Endothelial cell (in vitro differentiated cells): ENCODE results near the gene SGO2. TPM values are rescaled to one million over a fixed set of nuclear protein-coding genes. Genes with fewer than 3 reads are reported as not detected.

Experiments
- DNase-seq: peaks from one replicate; pipeline ENCODE4 v3.0.0; 2021; ENCODE audit warnings: low spot score
- H3K27ac Mint-ChIP-seq: one replicate; pipeline ENCODE4 v1.8.0; 2021; ENCODE audit warnings: mixed read lengths, inconsistent platforms; ENCODE audit not compliant: unreplicated experiment
- H3K27me3 Mint-ChIP-seq: one replicate; pipeline ENCODE4 v1.8.0; 2021; ENCODE audit warnings: mild to moderate bottlenecking, moderate library complexity, mixed read lengths, inconsistent platforms; ENCODE audit not compliant: unreplicated experiment
- H3K36me3 Mint-ChIP-seq: one replicate; pipeline ENCODE4 v1.8.0; 2021; ENCODE audit warnings: mild to moderate bottlenecking, low read depth, mixed read lengths, inconsistent platforms; ENCODE audit not compliant: unreplicated experiment
- H3K4me1 Mint-ChIP-seq: one replicate; pipeline ENCODE4 v1.8.0; 2021; ENCODE audit warnings: mild to moderate bottlenecking, mixed read lengths, inconsistent platforms; ENCODE audit not compliant: unreplicated experiment
- H3K4me3 Mint-ChIP-seq: one replicate; pipeline ENCODE4 v1.8.0; 2021; ENCODE audit warnings: mild to moderate bottlenecking, mixed read lengths, inconsistent platforms; ENCODE audit not compliant: unreplicated experiment
- H3K9me3 Mint-ChIP-seq: one replicate; pipeline ENCODE4 v1.8.0; 2021; ENCODE audit warnings: mixed read lengths, inconsistent platforms; ENCODE audit not compliant: unreplicated experiment
- CTCF ChIP-seq: fragments of 200-600 bp; sonication (generic); IDR thresholded peaks from one replicate; pipeline ENCODE4 v1.5.0; 2021; ENCODE audit warnings: antibody characterized with exemption; ENCODE audit not compliant: unreplicated experiment
- total RNA-seq: library from RNA; stranded (reverse); fragmentation: NEBNext Ultra II Directional; extraction: Animal tissue kit (Norgen Biotek cat#: 25700); gene quantifications from one replicate; pipeline ENCODE4 v1.2.1, GENCODE V29; 2021; ENCODE audit not compliant: unreplicated experiment

The SGO2 gene
- total RNA-seq, 1 donor from 2014 or later, result 10.5 TPM

GRCh38 chr2:200595913-200596312, 69.9 kb downstream of the SGO2 start:
- Mint-ChIP-seq H3K4me3 (no peak overlapping the region), H3K27me3 (peaks cover 3% of the 10 kb centered on the region), H3K4me1 (no peaks in the 10 kb centered on the region), H3K36me3 (no peaks in the 10 kb centered on the region), H3K9me3 (no peaks in the 10 kb centered on the region), H3K27ac (no peak overlapping the region)
- DNase-seq, result no peak
- TF ChIP-seq CTCF, result no peak

DNA sequence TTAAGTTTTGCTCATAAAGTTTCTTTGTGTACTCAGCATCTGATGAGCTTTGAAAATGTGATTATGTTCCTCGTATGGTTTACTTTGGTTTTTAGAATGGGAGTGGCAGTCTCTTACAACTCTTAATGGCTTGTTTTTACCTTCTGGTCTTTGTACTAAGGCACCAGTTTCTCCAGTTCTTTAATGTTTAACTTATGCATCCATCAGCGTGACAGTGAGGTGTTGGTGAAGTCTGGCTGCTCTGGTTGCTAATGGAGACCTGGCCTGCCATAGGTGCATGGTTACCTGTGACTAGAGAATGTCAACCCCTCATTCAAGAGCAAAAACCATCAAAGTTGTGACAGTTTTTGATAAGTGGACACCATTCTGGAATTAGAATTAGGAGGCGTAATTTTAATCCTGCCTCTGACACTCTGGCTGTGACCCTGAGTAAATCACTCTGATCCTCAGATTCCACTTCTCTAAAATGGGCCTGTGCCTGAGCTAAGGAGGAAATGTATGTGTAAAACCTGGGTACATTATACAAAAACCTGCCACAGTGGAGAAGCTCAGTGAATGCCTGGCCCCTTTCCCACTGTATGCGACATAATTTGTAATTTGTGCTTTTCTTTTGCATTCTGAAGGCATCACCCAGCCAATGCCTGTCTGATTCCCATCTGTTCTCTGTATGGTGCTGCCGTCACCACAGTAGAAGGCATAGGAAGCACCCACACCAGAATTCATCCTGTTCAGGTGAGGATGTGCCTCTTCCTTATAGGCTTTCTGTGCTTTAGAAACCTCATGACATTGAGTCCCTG, 71.0 kb downstream of the SGO2 start:
- DNase-seq, result no peak
- peaks cover 3% of the 10 kb centered on the region for H3K27me3 Mint-ChIP-seq
- no peaks in the 10 kb centered on the region for H3K9me3 Mint-ChIP-seq
- no peak overlapping the region for H3K4me3 Mint-ChIP-seq
- H3K27ac Mint-ChIP-seq, result no peak overlapping the region
- no peak for TF ChIP-seq CTCF
- no peaks in the 10 kb centered on the region for H3K36me3 Mint-ChIP-seq
- no peaks in the 10 kb centered on the region for H3K4me1 Mint-ChIP-seq

- DNase-seq, result no peak
- Mint-ChIP-seq H3K4me1 (no peaks in the 10 kb centered on the region), H3K36me3 (no peaks in the 10 kb centered on the region), H3K27me3 (peaks cover 2% of the 10 kb centered on the region), H3K27ac (no peak overlapping the region), H3K9me3 (no peaks in the 10 kb centered on the region), H3K4me3 (no peak overlapping the region)
- TF ChIP-seq CTCF, result no peak
Measured at GRCh38 chr2:200599206-200599605, 73.2 kb downstream of the SGO2 start.

DNA sequence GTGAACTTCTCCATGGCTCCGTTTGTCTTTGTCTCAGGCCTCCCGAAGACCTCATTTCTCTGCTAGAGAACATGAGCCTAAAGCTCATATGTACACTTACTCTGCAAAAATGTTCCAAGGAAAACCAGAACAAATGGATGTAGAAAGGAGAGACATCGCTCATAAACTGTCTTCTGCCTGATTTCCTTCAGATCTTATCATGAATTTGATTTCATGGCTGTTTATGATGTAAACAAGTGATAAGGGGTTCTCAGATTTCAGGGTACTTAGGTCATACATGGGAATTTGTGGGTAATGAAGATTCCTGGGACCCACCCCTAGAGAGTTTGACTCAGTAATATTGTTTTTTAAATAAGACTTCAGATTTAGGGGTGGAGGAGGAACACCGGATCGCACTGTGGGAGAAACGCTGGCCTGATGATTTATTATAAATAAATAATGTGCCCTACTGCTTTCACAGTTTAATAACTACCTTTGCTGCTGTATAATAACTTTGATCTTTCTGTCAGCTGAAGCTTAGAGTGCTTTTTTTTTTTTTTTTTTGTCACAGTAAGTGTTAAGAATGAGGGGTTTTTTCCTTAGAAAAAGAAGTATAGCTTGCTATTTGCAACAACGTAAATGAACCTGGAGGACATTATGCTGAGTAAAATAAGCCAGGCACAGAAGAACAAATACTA, 74.7 kb downstream of the SGO2 start:
- Mint-ChIP-seq H3K4me1 (no peaks in the 10 kb centered on the region), H3K27me3 (peaks cover 2% of the 10 kb centered on the region), H3K9me3 (no peaks in the 10 kb centered on the region), H3K27ac (no peak overlapping the region), H3K36me3 (no peaks in the 10 kb centered on the region), H3K4me3 (no peak overlapping the region)
- DNase-seq, result no peak
- no peak for TF ChIP-seq CTCF

DNA sequence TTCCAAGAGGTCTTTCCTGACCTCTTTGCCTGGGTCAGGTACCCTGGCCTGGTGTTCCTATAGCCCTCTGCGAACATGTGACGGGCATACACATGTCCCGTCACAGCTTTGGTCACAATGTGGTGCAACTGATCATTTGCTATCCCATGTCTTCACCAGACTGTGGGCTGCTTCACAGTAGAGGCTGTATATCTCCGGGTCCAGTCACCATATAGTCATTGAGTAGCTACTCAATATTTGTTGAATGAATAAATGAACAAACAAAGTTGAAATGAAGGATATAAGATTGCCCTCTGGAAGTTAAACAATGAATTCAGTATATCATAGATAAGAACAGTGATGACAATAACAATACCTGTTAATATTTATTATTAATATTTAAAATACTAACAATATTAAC, 76.6 kb downstream of the SGO2 start:
- no peak for TF ChIP-seq CTCF
- Mint-ChIP-seq H3K27me3 (peaks cover 3% of the 10 kb centered on the region), H3K36me3 (no peaks in the 10 kb centered on the region), H3K27ac (no peak overlapping the region), H3K9me3 (no peaks in the 10 kb centered on the region), H3K4me1 (no peaks in the 10 kb centered on the region), H3K4me3 (no peak overlapping the region)
- DNase-seq, result no peak
